SK-N-SH treated with all-trans-retinoic acid at 6 μM for 48 hours (cell line): Measurements from ENCODE around the gene MLLT1.

Source experiments
- ATAC-seq: fragments of 200-7000 bp; cut with Tn5 transposase; 3 replicates; pipeline ENCODE4 v1.9.1; 2020; ENCODE audit warnings: mild to moderate bottlenecking, moderate library complexity
- ARNTL ChIP-seq: fragments of 450-650 bp; formaldehyde crosslinking; IDR thresholded peaks from 2 replicates; pipeline ENCODE4 v1.5.0; 2020; ENCODE audit warnings: low read depth, mild to moderate bottlenecking, moderate library complexity, borderline replicate concordance
- BACH2 ChIP-seq: fragments of 250-450 bp; sonication (Bioruptor Pico); IDR thresholded peaks from 2 replicates; pipeline ENCODE4 v1.9.0; 2021; ENCODE audit warnings: mild to moderate bottlenecking, borderline replicate concordance
- CREB5 ChIP-seq: fragments of 250-450 bp; sonication (Bioruptor Pico); IDR thresholded peaks from 2 replicates; pipeline ENCODE4 v1.5.1; 2020; ENCODE audit warnings: low read depth, mild to moderate bottlenecking, moderate library complexity
- CSDC2 ChIP-seq: fragments of 250-450 bp; sonication (Bioruptor Pico); IDR thresholded peaks from 2 replicates; pipeline ENCODE4 v1.5.0; 2020; ENCODE audit warnings: mild to moderate bottlenecking, moderate library complexity
- ESRRG ChIP-seq: fragments of 250-450 bp; sonication (Bioruptor Pico); IDR thresholded peaks from 2 replicates; pipeline ENCODE4 v1.6.1; 2021; ENCODE audit warnings: mild to moderate bottlenecking
- GLIS3 ChIP-seq: fragments of 250-450 bp; sonication (Bioruptor Pico); IDR thresholded peaks from 2 replicates; pipeline ENCODE4 v1.5.0; 2020; ENCODE audit warnings: mild to moderate bottlenecking, moderate library complexity
- ISL1 ChIP-seq: fragments of 250-450 bp; sonication (Bioruptor Pico); IDR thresholded peaks from 2 replicates; pipeline ENCODE4 v2.1.2; 2022; ENCODE audit warnings: mild to moderate bottlenecking, moderate library complexity
- OSR1 ChIP-seq: fragments of 250-450 bp; sonication (Bioruptor Pico); IDR thresholded peaks from 2 replicates; pipeline ENCODE4 v1.8.0; 2022; ENCODE audit warnings: moderate library complexity, mild to moderate bottlenecking, inconsistent platforms
- PPARA ChIP-seq: fragments of 250-450 bp; sonication (Bioruptor Pico); IDR thresholded peaks from 2 replicates; pipeline ENCODE4 v1.5.0; 2020; ENCODE audit warnings: mild to moderate bottlenecking, borderline replicate concordance
- RARB ChIP-seq: fragments of 250-450 bp; sonication (Bioruptor Pico); IDR thresholded peaks from 2 replicates; pipeline ENCODE4 v1.8.0; 2021; ENCODE audit warnings: mild to moderate bottlenecking, moderate library complexity
- SNAI2 ChIP-seq: fragments of 250-450 bp; sonication (Bioruptor Pico); IDR thresholded peaks from 2 replicates; pipeline ENCODE4 v1.5.0; 2020; ENCODE audit warnings: mild to moderate bottlenecking, moderate library complexity
- TCF4 ChIP-seq: fragments of 250-450 bp; sonication (Bioruptor Pico); IDR thresholded peaks from 2 replicates; pipeline ENCODE4 v1.8.0; 2021; ENCODE audit warnings: mild to moderate bottlenecking, moderate library complexity, borderline replicate concordance
- TOX ChIP-seq: fragments of 250-450 bp; sonication (Bioruptor Pico); IDR thresholded peaks from 2 replicates; pipeline ENCODE4 v1.8.0; 2021; ENCODE audit warnings: mild to moderate bottlenecking, moderate library complexity, borderline replicate concordance
- TSHZ2 ChIP-seq: fragments of 250-450 bp; sonication (Bioruptor Pico); IDR thresholded peaks from 2 replicates; pipeline ENCODE4 v1.5.0; 2020; ENCODE audit warnings: mild to moderate bottlenecking, moderate library complexity
- ZC3H10 ChIP-seq: fragments of 250-450 bp; sonication (Bioruptor Pico); IDR thresholded peaks from 2 replicates; pipeline ENCODE4 v1.5.1; 2021; ENCODE audit warnings: mild to moderate bottlenecking, moderate library complexity
- ZFP3 ChIP-seq: fragments of 250-450 bp; sonication (Bioruptor Pico); IDR thresholded peaks from 2 replicates; pipeline ENCODE4 v1.5.0; 2020; ENCODE audit warnings: mild to moderate bottlenecking, moderate library complexity
- ZNF70 ChIP-seq: fragments of 450-650 bp; formaldehyde crosslinking; IDR thresholded peaks from 2 replicates; pipeline ENCODE4 v1.5.0; 2020; ENCODE audit warnings: mild to moderate bottlenecking, moderate library complexity
- ZNF8 ChIP-seq: fragments of 450-650 bp; formaldehyde crosslinking; IDR thresholded peaks from 2 replicates; pipeline ENCODE4 v1.5.0; 2020; ENCODE audit warnings: mild to moderate bottlenecking, moderate library complexity
- TF ChIP-seq, protein P1 (sequence below): fragments of 250-450 bp; sonication (Bioruptor Pico); IDR thresholded peaks from 2 replicates; pipeline ENCODE4 v1.5.1; 2021; ENCODE audit warnings: mild to moderate bottlenecking, moderate library complexity

Gene MLLT1

GRCh38 chr19:6258812-6259311 is 20.9 kb downstream of the MLLT1 start (continued):
- no peak for TF ChIP-seq CREB5 (CRISPR knock-in tag)
- TF ChIP-seq, all 23 proteins: peak for 0

GRCh38 chr19:6253954-6254733 is 25.6 kb downstream of the MLLT1 start:
- ATAC-seq: no peak
- TF ChIP-seq ISL1 (CRISPR knock-in tag): no peak
- no peak for TF ChIP-seq TSHZ2 (CRISPR knock-in tag)
- TF ChIP-seq TCF4 (CRISPR knock-in tag): no peak
- TF ChIP-seq OSR1: no peak
- no peak for TF ChIP-seq PPARA (CRISPR knock-in tag)
- TF ChIP-seq, all 23 proteins: peak for 0

DNA sequence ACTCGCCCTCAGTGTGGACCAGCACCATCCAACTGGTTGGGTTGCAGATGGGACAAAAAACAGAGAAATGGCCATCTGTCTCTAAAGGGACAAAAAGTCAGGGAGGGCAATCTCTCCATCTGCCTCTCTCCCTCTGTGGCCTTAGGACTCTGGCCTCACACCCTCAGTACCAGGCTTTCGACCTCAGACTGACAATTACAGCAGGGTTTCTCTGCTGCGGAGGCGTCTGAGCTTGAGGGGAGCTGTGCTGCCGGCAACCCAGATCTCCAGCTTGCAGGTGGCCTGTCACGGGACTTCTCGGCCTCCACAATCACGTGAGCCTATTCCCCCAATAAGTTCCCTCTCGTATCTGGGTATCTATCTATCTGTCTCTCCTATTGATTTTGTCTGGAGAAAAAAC is 27.7 kb downstream of the MLLT1 start:
- no peak for ATAC-seq
- no peak for TF ChIP-seq CSDC2 (CRISPR knock-in tag)
- no peak for TF ChIP-seq ZFP3 (CRISPR knock-in tag)
- TF ChIP-seq ZC3H10 (CRISPR knock-in tag): no peak
- no peak for TF ChIP-seq ZNF70 (CRISPR knock-in tag)
- no peak for TF ChIP-seq ESRRG (CRISPR knock-in tag)
- TF ChIP-seq OSR1: no peak
- no peak for TF ChIP-seq TCF4 (CRISPR knock-in tag)
- TF ChIP-seq PPARA (CRISPR knock-in tag): no peak
- no peak for TF ChIP-seq RARB (CRISPR knock-in tag)
- TF ChIP-seq GLIS3 (CRISPR knock-in tag): no peak
- no peak for TF ChIP-seq ZNF8
- TF ChIP-seq, protein P1, sequence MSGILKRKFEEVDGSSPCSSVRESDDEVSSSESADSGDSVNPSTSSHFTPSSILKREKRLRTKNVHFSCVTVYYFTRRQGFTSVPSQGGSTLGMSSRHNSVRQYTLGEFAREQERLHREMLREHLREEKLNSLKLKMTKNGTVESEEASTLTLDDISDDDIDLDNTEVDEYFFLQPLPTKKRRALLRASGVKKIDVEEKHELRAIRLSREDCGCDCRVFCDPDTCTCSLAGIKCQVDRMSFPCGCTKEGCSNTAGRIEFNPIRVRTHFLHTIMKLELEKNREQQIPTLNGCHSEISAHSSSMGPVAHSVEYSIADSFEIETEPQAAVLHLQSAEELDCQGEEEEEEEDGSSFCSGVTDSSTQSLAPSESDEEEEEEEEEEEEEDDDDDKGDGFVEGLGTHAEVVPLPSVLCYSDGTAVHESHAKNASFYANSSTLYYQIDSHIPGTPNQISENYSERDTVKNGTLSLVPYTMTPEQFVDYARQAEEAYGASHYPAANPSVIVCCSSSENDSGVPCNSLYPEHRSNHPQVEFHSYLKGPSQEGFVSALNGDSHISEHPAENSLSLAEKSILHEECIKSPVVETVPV (CRISPR knock-in tag): no peak
- TF ChIP-seq CREB5 (CRISPR knock-in tag): no peak
- no peak for TF ChIP-seq BACH2 (CRISPR knock-in tag)
- TF ChIP-seq TSHZ2 (CRISPR knock-in tag): no peak

- ATAC-seq: no peak
- TF ChIP-seq ZNF70 (CRISPR knock-in tag): no peak
- no peak for TF ChIP-seq BACH2 (CRISPR knock-in tag)
- no peak for TF ChIP-seq CREB5 (CRISPR knock-in tag)
- TF ChIP-seq ZC3H10 (CRISPR knock-in tag): no peak
- TF ChIP-seq ZNF8: no peak
- no peak for TF ChIP-seq OSR1
- TF ChIP-seq TOX: no peak
- TF ChIP-seq ZFP3 (CRISPR knock-in tag): no peak
- TF ChIP-seq GLIS3 (CRISPR knock-in tag): no peak
- no peak for TF ChIP-seq ISL1 (CRISPR knock-in tag)
- no peak for TF ChIP-seq ARNTL (CRISPR knock-in tag)
- no peak for TF ChIP-seq SNAI2 (CRISPR knock-in tag)
- TF ChIP-seq TSHZ2 (CRISPR knock-in tag): no peak
These were observed 28.9 kb downstream of the MLLT1 start for GRCh38 chr19:6250909-6251308.
